Endothelial cell of umbilical vein (primary cell): ENCODE measurements around the gene XRN1.

Experiments
- CTCF ChIP-seq, 2 donors: IDR thresholded peaks; 1 replicate in 1 of 2; 2 replicates in 1 of 2; pipeline ENCODE4 v1.5.1; 2011; ENCODE audit warnings: low read length in 2 of 2, mild to moderate bottlenecking in 2 of 2, moderate library complexity in 2 of 2, control low read depth in 1 of 2, inconsistent platforms in 1 of 2, low read depth in 1 of 2; ENCODE audit not compliant: insufficient read depth in 1 of 2; ENCODE audit errors: extremely low read depth in 1 of 2
- EZH2 ChIP-seq: IDR thresholded peaks from 2 replicates; pipeline ENCODE4 v1.6.1; 2012; ENCODE audit warnings: borderline replicate concordance, low read depth, mild to moderate bottlenecking, moderate library complexity, low read length, inconsistent platforms; ENCODE audit not compliant: severe bottlenecking
- GATA2 ChIP-seq: IDR thresholded peaks from 2 replicates; pipeline ENCODE4 v1.7.0; 2011; ENCODE audit warnings: low read depth, mild to moderate bottlenecking, moderate library complexity, mixed read lengths, low read length; ENCODE audit not compliant: insufficient read length, insufficient read depth
- JUN ChIP-seq: IDR thresholded peaks from 2 replicates; pipeline ENCODE4 v1.6.1; 2011; ENCODE audit warnings: borderline replicate concordance, low read depth; ENCODE audit not compliant: insufficient read length, insufficient read depth
- MAX ChIP-seq: IDR thresholded peaks from 2 replicates; pipeline ENCODE4 v1.6.1; 2011; ENCODE audit not compliant: insufficient read depth, insufficient read length
- MYC ChIP-seq: IDR thresholded peaks from one replicate; pipeline ENCODE4 v1.6.1; 2011; ENCODE audit warnings: mild to moderate bottlenecking, low read depth, low read length
- POLR2A ChIP-seq: IDR thresholded peaks from 2 replicates; pipeline ENCODE4 v1.6.1; 2012; ENCODE audit warnings: low read depth, mild to moderate bottlenecking, control low read depth, low read length
- POLR2AphosphoS5 ChIP-seq: IDR thresholded peaks from 2 replicates; pipeline ENCODE4 v1.6.1; 2012; ENCODE audit warnings: low read depth, mild to moderate bottlenecking, control low read depth, low read length, moderate library complexity; ENCODE audit not compliant: insufficient read depth

GRCh38 chr3:142354076-142354475 is 93.8 kb downstream of the XRN1 start:
- no peak for TF ChIP-seq CTCF (IDR thresholded peaks at IDR 0.05; ENCODE audit: extremely low read depth in 1 of 2, insufficient read depth in 1 of 2, low read depth in 1 of 2, low read length in 2 of 2)
- TF ChIP-seq POLR2A, result no peak
- TF ChIP-seq EZH2, result no peak
- no peak for TF ChIP-seq POLR2AphosphoS5
- no peak for TF ChIP-seq JUN
- TF ChIP-seq MYC, result no peak
- no peak for TF ChIP-seq MAX
- TF ChIP-seq GATA2, result no peak
